ENCODE measurements around the gene EXD3.

EXD3 gene

GRCh38 chr9:137369911-137370764, 52.8 kb downstream of the EXD3 start:
- no peak overlapping the region for H3K4me3 ChIP-seq (replicated peaks; ENCODE audit: low read depth, low read length)
- TF ChIP-seq, protein P1, sequence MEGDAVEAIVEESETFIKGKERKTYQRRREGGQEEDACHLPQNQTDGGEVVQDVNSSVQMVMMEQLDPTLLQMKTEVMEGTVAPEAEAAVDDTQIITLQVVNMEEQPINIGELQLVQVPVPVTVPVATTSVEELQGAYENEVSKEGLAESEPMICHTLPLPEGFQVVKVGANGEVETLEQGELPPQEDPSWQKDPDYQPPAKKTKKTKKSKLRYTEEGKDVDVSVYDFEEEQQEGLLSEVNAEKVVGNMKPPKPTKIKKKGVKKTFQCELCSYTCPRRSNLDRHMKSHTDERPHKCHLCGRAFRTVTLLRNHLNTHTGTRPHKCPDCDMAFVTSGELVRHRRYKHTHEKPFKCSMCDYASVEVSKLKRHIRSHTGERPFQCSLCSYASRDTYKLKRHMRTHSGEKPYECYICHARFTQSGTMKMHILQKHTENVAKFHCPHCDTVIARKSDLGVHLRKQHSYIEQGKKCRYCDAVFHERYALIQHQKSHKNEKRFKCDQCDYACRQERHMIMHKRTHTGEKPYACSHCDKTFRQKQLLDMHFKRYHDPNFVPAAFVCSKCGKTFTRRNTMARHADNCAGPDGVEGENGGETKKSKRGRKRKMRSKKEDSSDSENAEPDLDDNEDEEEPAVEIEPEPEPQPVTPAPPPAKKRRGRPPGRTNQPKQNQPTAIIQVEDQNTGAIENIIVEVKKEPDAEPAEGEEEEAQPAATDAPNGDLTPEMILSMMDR (IDR thresholded peaks at IDR 0.05; ENCODE audit: low read length, missing control alignments) = no peak
- no peak for DNase-seq (ENCODE audit: low read depth)

- TF ChIP-seq, protein P1 (IDR thresholded peaks at IDR 0.05; ENCODE audit: low read length, missing control alignments) = no peak
- H3K4me3 ChIP-seq (replicated peaks; ENCODE audit: low read depth, low read length) = no peak overlapping the region
- DNase-seq (ENCODE audit: low read depth) = no peak
These were observed 53.7 kb downstream of the EXD3 start for GRCh38 chr9:137369061-137369787.

GRCh38 chr9:137368431-137369035, 54.4 kb downstream of the EXD3 start:
- no peak overlapping the region for H3K4me3 ChIP-seq (replicated peaks; ENCODE audit: low read depth, low read length)
- DNase-seq (ENCODE audit: low read depth) = no peak
- TF ChIP-seq, protein P1 (IDR thresholded peaks at IDR 0.05; ENCODE audit: low read length, missing control alignments) = no peak

GRCh38 chr9:137367506-137368430, 55.2 kb downstream of the EXD3 start:
- no peak overlapping the region for H3K4me3 ChIP-seq (replicated peaks; ENCODE audit: low read depth, low read length)
- TF ChIP-seq, protein P1 (IDR thresholded peaks at IDR 0.05; ENCODE audit: low read length, missing control alignments) = no peak
- no peak for DNase-seq (ENCODE audit: low read depth)

- no peak for DNase-seq (ENCODE audit: low read depth)
- H3K4me3 ChIP-seq (replicated peaks; ENCODE audit: low read depth, low read length) = no peak overlapping the region
- TF ChIP-seq, protein P1 (IDR thresholded peaks at IDR 0.05; ENCODE audit: low read length, missing control alignments) = no peak
These were observed 56.0 kb downstream of the EXD3 start for GRCh38 chr9:137366891-137367381.

GRCh38 chr9:137366445-137366810, 56.5 kb downstream of the EXD3 start:
- no peak overlapping the region for H3K4me3 ChIP-seq (replicated peaks; ENCODE audit: low read depth, low read length)
- TF ChIP-seq, protein P1 (IDR thresholded peaks at IDR 0.05; ENCODE audit: low read length, missing control alignments) = no peak
- no peak for DNase-seq (ENCODE audit: low read depth)

Data from fibroblast of pulmonary artery (primary cell).